ENCODE data around the gene DOCK2.

- no peak for TF ChIP-seq POLR2A (IDR thresholded peaks at IDR 0.05)
- no peak for TF ChIP-seq CTCF (IDR thresholded peaks at IDR 0.05 in 4 of 5, conservative IDR thresholded peaks at IDR 0.05 in 1 of 5)
Observed at GRCh38 chr5:169938439-169938838, 301.4 kb downstream of the DOCK2 start.
